DND-41 (cell line): ENCODE results near the gene ZSCAN31.

ENCODE experiments used
- ATAC-seq: fragments of 200-7000 bp; cut with Tn5 transposase; 3 replicates; pipeline ENCODE4 v1.9.1; 2021; ENCODE audit warnings: low read depth; ENCODE audit not compliant: insufficient read depth
- DNase-seq: peaks from one replicate; pipeline ENCODE4 v3.0.0-alpha.2; 2020
- H2AFZ ChIP-seq: 2 replicates; pipeline ENCODE4 v1.6.0; 2012; ENCODE audit warnings: low read depth, low read length
- H3K27ac ChIP-seq: 2 replicates; pipeline ENCODE4 v1.5.1; 2012; ENCODE audit warnings: low read length, inconsistent platforms
- H3K27me3 ChIP-seq: fragments of 200-600 bp; sonication (generic); 2 replicates; pipeline ENCODE4 v1.6.0; 2012; ENCODE audit warnings: low read length, mild to moderate bottlenecking, inconsistent platforms; ENCODE audit not compliant: insufficient read depth, poor library complexity
- H3K36me3 ChIP-seq: 2 replicates; pipeline ENCODE4 v1.5.1; 2012; ENCODE audit warnings: low read length, inconsistent platforms; ENCODE audit not compliant: insufficient read depth
- H3K4me1 ChIP-seq: 2 replicates; pipeline ENCODE4 v1.5.1; 2012; ENCODE audit warnings: mild to moderate bottlenecking, low read length; ENCODE audit not compliant: insufficient read depth
- H3K4me2 ChIP-seq: 2 replicates; pipeline ENCODE4 v1.6.0; 2012; ENCODE audit warnings: mild to moderate bottlenecking, moderate library complexity, low read length, inconsistent platforms; ENCODE audit not compliant: insufficient read depth
- H3K4me3 ChIP-seq, 2 experiments: fragments of 200-600 bp in 1 of 2; shearing (Covaris generic) in 1 of 2; 2 replicates each; pipeline ENCODE4 v1.5.1; 2012 to 2016; ENCODE audit warnings: inconsistent platforms in 2 of 2, low read length in 2 of 2, mild to moderate bottlenecking in 2 of 2, low read depth in 1 of 2, moderate library complexity in 1 of 2
- H3K79me2 ChIP-seq: 2 replicates; pipeline ENCODE4 v1.6.0; 2012; ENCODE audit warnings: low read length, inconsistent platforms; ENCODE audit not compliant: insufficient read depth
- H3K9ac ChIP-seq: 2 replicates; pipeline ENCODE4 v1.6.0; 2012; ENCODE audit warnings: low read depth, mild to moderate bottlenecking, inconsistent platforms, low read length, moderate library complexity
- H3K9me3 ChIP-seq: 2 replicates; pipeline ENCODE4 v1.5.1; 2012; ENCODE audit warnings: low read length, moderate library complexity, mild to moderate bottlenecking, inconsistent platforms; ENCODE audit not compliant: insufficient read depth, severe bottlenecking
- H4K20me1 ChIP-seq: 2 replicates; pipeline ENCODE4 v1.6.0; 2012; ENCODE audit warnings: low read length; ENCODE audit not compliant: insufficient read depth
- EZH2 ChIP-seq: IDR thresholded peaks from 3 replicates; pipeline ENCODE4 v1.6.1; 2012; ENCODE audit warnings: borderline replicate concordance, low read depth, mild to moderate bottlenecking, moderate library complexity, low read length, inconsistent platforms; ENCODE audit not compliant: severe bottlenecking
- TF ChIP-seq, protein P1 (sequence below): IDR thresholded peaks from 2 replicates; pipeline ENCODE4 v1.5.1; 2012; ENCODE audit warnings: borderline replicate concordance, low read length, moderate library complexity, mild to moderate bottlenecking; ENCODE audit not compliant: poor library complexity, severe bottlenecking; ENCODE audit errors: extremely low read depth

ZSCAN31 gene

DNA sequence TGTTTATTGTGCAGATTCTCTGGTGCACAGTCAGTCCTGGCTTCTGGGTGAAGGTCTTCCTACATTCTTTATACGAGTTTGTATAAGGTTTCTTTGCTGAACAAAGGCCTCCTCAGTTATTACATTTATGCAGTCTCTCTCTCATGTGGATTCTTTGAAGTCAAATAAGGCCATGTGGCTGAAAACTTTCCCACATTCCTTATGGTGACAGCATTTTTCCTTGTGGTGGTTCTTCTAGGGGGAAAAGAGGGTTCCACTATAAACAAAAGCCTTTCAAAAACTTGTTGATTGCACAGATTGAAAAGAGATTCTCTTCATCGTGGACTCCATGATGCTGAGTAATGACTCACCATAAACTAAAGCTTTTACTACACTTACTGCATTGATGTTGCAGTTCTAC is 44.4 kb upstream of the ZSCAN31 start:
- TF ChIP-seq, protein P1, sequence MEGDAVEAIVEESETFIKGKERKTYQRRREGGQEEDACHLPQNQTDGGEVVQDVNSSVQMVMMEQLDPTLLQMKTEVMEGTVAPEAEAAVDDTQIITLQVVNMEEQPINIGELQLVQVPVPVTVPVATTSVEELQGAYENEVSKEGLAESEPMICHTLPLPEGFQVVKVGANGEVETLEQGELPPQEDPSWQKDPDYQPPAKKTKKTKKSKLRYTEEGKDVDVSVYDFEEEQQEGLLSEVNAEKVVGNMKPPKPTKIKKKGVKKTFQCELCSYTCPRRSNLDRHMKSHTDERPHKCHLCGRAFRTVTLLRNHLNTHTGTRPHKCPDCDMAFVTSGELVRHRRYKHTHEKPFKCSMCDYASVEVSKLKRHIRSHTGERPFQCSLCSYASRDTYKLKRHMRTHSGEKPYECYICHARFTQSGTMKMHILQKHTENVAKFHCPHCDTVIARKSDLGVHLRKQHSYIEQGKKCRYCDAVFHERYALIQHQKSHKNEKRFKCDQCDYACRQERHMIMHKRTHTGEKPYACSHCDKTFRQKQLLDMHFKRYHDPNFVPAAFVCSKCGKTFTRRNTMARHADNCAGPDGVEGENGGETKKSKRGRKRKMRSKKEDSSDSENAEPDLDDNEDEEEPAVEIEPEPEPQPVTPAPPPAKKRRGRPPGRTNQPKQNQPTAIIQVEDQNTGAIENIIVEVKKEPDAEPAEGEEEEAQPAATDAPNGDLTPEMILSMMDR = no peak
- no peak for TF ChIP-seq EZH2

DNA sequence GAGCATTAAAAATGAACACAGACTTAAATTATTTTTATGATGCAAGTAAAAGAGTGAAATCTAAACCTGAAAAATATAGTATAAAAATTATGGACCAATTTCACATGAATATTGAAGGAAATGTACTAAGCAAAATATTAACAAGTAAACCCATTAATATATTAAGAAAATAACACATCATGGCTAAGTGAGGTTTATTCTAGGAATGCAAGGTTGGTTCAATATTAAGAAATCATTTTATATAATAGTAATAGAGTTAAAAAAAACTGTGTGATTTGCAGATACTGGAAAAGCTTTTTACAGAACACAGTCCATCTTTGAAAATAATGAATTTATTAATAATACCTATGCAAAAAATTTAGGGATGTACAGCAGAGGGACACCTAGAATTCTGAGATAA is 42.7 kb upstream of the ZSCAN31 start:
- Histone ChIP-seq H3K4me3 (no peak overlapping the region), H3K79me2 (no peaks in the 10 kb centered on the region), H3K27ac (no peak overlapping the region), H2AFZ (no peak overlapping the region), H3K9me3 (peaks cover 5% of the 10 kb centered on the region), H3K4me1 (no peaks in the 10 kb centered on the region), H4K20me1 (no peaks in the 10 kb centered on the region), H3K4me2 (no peak overlapping the region), H3K27me3 (no peaks in the 10 kb centered on the region), H3K36me3 (peaks cover 72% of the 10 kb centered on the region), H3K9ac (no peak overlapping the region)
- DNase-seq = no peak
- ATAC-seq = no peak
- TF ChIP-seq EZH2 = no peak
- TF ChIP-seq, protein P1 = no peak

More for the DNA sequence above, 44.4 kb upstream of the ZSCAN31 start:
- no peak overlapping the region for H3K4me2 ChIP-seq
- H3K9me3 ChIP-seq = peaks cover 5% of the 10 kb centered on the region
- H3K36me3 ChIP-seq = peaks cover 88% of the 10 kb centered on the region
- ATAC-seq (no peak), DNase-seq (no peak)
- no peaks in the 10 kb centered on the region for H3K27me3 ChIP-seq
- H3K27ac ChIP-seq = no peak overlapping the region
- H2AFZ ChIP-seq = no peak overlapping the region
- H3K4me1 ChIP-seq = no peaks in the 10 kb centered on the region
- H3K4me3 ChIP-seq = no peak overlapping the region
- H3K9ac ChIP-seq = no peak overlapping the region
- no peaks in the 10 kb centered on the region; the same call in 1 of the 2 replicates for H4K20me1 ChIP-seq
- H3K79me2 ChIP-seq = 0 out of 2 replicates have a peak, but pooled peaks cover 2% of the 10 kb centered on the region

DNA sequence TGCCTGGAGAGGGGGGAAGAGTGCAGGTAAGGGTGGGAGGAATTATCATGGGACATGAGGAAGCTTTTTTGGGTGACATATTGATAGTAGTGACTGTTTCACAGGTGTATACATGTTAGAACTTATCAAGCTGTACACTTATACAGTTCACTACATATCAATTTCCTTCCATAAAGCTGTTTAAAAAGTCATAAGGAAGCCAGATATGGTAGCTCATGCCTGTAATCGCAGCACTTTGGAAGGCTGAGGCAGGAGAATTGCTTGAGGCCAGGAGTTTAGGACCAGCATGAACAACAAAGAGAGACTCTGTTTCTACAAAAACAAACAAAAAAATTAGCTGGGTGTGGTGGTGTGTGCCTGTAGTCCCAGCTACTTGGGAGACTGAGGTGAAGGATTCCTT is 41.9 kb upstream of the ZSCAN31 start:
- Histone ChIP-seq H2AFZ (no peak overlapping the region), H3K4me3 (no peak overlapping the region), H3K27me3 (no peaks in the 10 kb centered on the region), H4K20me1 (no peaks in the 10 kb centered on the region), H3K4me2 (no peak overlapping the region), H3K79me2 (no peaks in the 10 kb centered on the region), H3K4me1 (no peaks in the 10 kb centered on the region), H3K36me3 (peaks cover 64% of the 10 kb centered on the region), H3K27ac (no peak overlapping the region), H3K9ac (no peak overlapping the region), H3K9me3 (peaks cover 5% of the 10 kb centered on the region)
- TF ChIP-seq, protein P1 = no peak
- TF ChIP-seq EZH2 = no peak
- ATAC-seq (no peak), DNase-seq (no peak)

DNA sequence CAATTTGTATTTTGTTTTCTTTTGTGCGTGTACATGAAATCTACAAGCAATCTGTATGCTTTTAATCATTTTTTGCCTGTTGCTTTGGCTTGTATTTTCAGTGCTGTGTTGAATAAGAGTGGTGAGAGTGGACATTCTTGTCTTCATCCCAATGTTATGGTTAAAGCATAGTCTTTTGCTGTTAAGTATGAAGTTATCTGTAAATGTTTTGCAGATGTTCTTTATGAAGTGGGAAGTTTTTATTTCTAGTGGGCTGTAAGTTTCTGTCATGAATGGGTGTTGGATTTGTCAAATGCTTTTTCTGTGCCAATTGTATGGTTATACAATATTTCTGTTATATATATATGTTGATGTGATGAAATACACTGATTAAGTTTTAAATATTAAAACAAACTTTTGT is 38.0 kb upstream of the ZSCAN31 start:
- H3K9ac ChIP-seq = no peak overlapping the region
- H3K4me1 ChIP-seq = no peaks in the 10 kb centered on the region
- no peak for ATAC-seq
- no peak overlapping the region for H3K4me2 ChIP-seq
- no peaks in the 10 kb centered on the region for H3K9me3 ChIP-seq
- H3K27ac ChIP-seq = no peak overlapping the region
- no peaks in the 10 kb centered on the region for H3K27me3 ChIP-seq
- TF ChIP-seq, protein P1 = no peak
- no peak for TF ChIP-seq EZH2
- peaks cover 25% of the 10 kb centered on the region for H3K36me3 ChIP-seq
- H2AFZ ChIP-seq = no peak overlapping the region
- no peak for DNase-seq
- H3K79me2 ChIP-seq = no peaks in the 10 kb centered on the region
- no peak overlapping the region for H3K4me3 ChIP-seq
- no peaks in the 10 kb centered on the region for H4K20me1 ChIP-seq
